HepG2 (cell line): Measurements from ENCODE around the gene G6PC3. TPM values are rescaled to one million over a fixed set of nuclear protein-coding genes. Genes with fewer than 3 reads are reported as not detected.
"Not testable (repeated sequence)": the region's sequence is repeated elsewhere in the genome, so short reads cannot be mapped to it uniquely, and the experiment has no call there.

Experiments used
- ATAC-seq: fragments of 200-7000 bp; cut with Tn5 transposase; 3 replicates; pipeline ENCODE4 v1.9.1; 2020; ENCODE audit warnings: mild to moderate bottlenecking, moderate library complexity
- BruUV-seq: library from RNA; stranded (reverse); fragments of 400-500 nt; replicated peaks from 2 replicates; lab custom pipeline; 2021; lab: Mats Ljungman, UMichigan
- CTCF ChIA-PET: fragments of 300-600 bp; formaldehyde crosslinking; extraction: SDS; loops from one replicate; lab custom pipeline; 2021; ENCODE audit warnings: low total read pairs, inconsistent platforms, low intra/inter-chr PET ratio; lab: Yijun Ruan, JAX
- POLR2A ChIA-PET: fragments of 350-600 bp; sonication (Branson Sonifier 250); formaldehyde crosslinking; loops from one replicate; lab custom pipeline; 2020; ENCODE audit warnings: antibody characterized with exemption, inconsistent platforms; lab: Yijun Ruan, JAX
- DNase-seq: peaks from one replicate; pipeline ENCODE4 v3.0.0-alpha.2; 2015; ENCODE audit warnings: low spot score
- FAIRE-seq: peaks from 3 replicates; lab custom pipeline; 2011; peaks lifted over from hg19 to GRCh38; lab: Jason Lieb, UNC
- H2AFZ ChIP-seq: one replicate; pipeline ENCODE4 v1.6.1; 2011; ENCODE audit warnings: low read length, inconsistent platforms
- H3K27ac ChIP-seq: fragments of 300-600 bp; 3 replicates; pipeline ENCODE4 v1.8.0; 2011; ENCODE audit warnings: mixed run types, mild to moderate bottlenecking, mixed read lengths, low read length, inconsistent platforms; ENCODE audit not compliant: insufficient read depth; ENCODE audit errors: extremely low read length
- H3K27me3 ChIP-seq, 2 experiments: fragments of 200-600 bp in 1 of 2; 2 replicates in 1 of 2; 3 replicates in 1 of 2; pipeline versions ENCODE4 v1.6.0 to v1.8.0; 2011; ENCODE audit warnings: low read length in 2 of 2, mild to moderate bottlenecking in 2 of 2, moderate library complexity in 2 of 2, inconsistent platforms in 1 of 2; ENCODE audit not compliant: insufficient read depth in 2 of 2, control insufficient read depth in 1 of 2
- H3K36me3 ChIP-seq, 2 experiments: fragments of 200-600 bp in 1 of 2; replicated peaks in 1 of 2; 2 replicates in 1 of 2; 3 replicates in 1 of 2; pipeline versions ENCODE4 v1.5.1 to v1.8.0; 2011; ENCODE audit warnings: low read length in 2 of 2, inconsistent platforms in 1 of 2; ENCODE audit not compliant: insufficient read depth in 2 of 2, control insufficient read depth in 1 of 2
- H3K4me1 ChIP-seq: 2 replicates; pipeline ENCODE4 v1.5.1; 2012; ENCODE audit warnings: low read length, inconsistent platforms; ENCODE audit not compliant: insufficient read depth
- H3K4me2 ChIP-seq: 2 replicates; pipeline ENCODE4 v1.6.0; 2011; ENCODE audit warnings: low read depth, low read length, inconsistent platforms
- H3K4me3 ChIP-seq, 3 experiments: fragments of 200-600 bp in 1 of 3; sonication (generic), shearing (Covaris generic) in 1 of 3; replicated peaks in 1 of 3; 2 replicates each; pipeline ENCODE4 v1.5.1; 2011 to 2016; ENCODE audit warnings: low read length in 3 of 3, inconsistent platforms in 2 of 3, low read depth in 2 of 3, mild to moderate bottlenecking in 2 of 3, control low read depth in 1 of 3, mixed read lengths in 1 of 3; ENCODE audit not compliant: insufficient read depth in 1 of 3
- H3K79me2 ChIP-seq: one replicate; pipeline ENCODE4 v1.6.1; 2011; ENCODE audit warnings: low read length, inconsistent platforms; ENCODE audit not compliant: insufficient read depth
- H3K9ac ChIP-seq: 2 replicates; pipeline ENCODE4 v1.6.0; 2011; ENCODE audit warnings: mild to moderate bottlenecking, low read depth, low read length, inconsistent platforms; ENCODE audit not compliant: insufficient read depth
- H3K9me3 ChIP-seq: 2 replicates; pipeline ENCODE4 v1.5.1; 2012; ENCODE audit warnings: mild to moderate bottlenecking, low read length
- H4K20me1 ChIP-seq: 2 replicates; pipeline ENCODE4 v1.6.0; 2011; ENCODE audit warnings: inconsistent platforms, mild to moderate bottlenecking, low read length, moderate library complexity; ENCODE audit not compliant: insufficient read depth
- SMYD3 ChIP-seq: sonication (generic); formaldehyde crosslinking; IDR thresholded peaks from 2 replicates; pipeline ENCODE4 v1.8.1; 2023; ENCODE audit warnings: mild to moderate bottlenecking, missing genetic modification reagents
- XRCC5 ChIP-seq: fragments of 200-400 bp; formaldehyde crosslinking; optimal IDR thresholded peaks from 2 replicates; pipeline ENCODE3; 2017; ENCODE audit warnings: mild to moderate bottlenecking, low read length
- ZNF766 ChIP-seq: sonication (generic); formaldehyde crosslinking; IDR thresholded peaks from 2 replicates; pipeline ENCODE4 v1.5.0; 2020; ENCODE audit warnings: missing genetic modification reagents, borderline replicate concordance
- WGBS: methylation state at CpG from one replicate; pipeline ENCODE4 v1.1.6; 2017; ENCODE audit warnings: low lambda C conversion rate; 5-methylcytosine and 5-hydroxymethylcytosine counted together
- in situ Hi-C: cut with HindIII; loops from 2 replicates; pipeline ENCODE4 v1.10.0; 2017; ENCODE audit warnings: low pct_unique_long_range_greater_than_20kb; ENCODE audit not compliant: extremely low pct_ligation_motif_present
- intact Hi-C: fragments of 100-400 bp; cut with micrococcal nuclease; formaldehyde crosslinking; loops from one replicate; pipeline ENCODE4 v1.10.0; 2022; ENCODE audit not compliant: unreplicated experiment
- polyA plus RNA-seq, 8 experiments: library from polyadenylated mRNA; depleted of rRNA in 3 of 8; stranded (reverse) in 7 of 8; unstranded in 1 of 8; fragments of >200 nt; fragmentation: Illumina TruSeq in 4 of 8; extraction: Trizol in 4 of 8; gene quantifications; 2 replicates each; pipeline versions ENCODE4 v1.2.1 to v1.2.3, GENCODE V29; 2011 to 2016; ENCODE audit warnings: low read depth in 4 of 8, missing spikeins in 1 of 8, mixed read lengths in 1 of 8; ENCODE audit not compliant: insufficient read depth in 1 of 8
- total RNA-seq, 5 experiments: library from RNA; depleted of rRNA; stranded (reverse); fragments of >200 nt; fragmentation: Illumina TruSeq; extraction: Trizol; gene quantifications; 2 replicates each; pipeline ENCODE4 v1.2.3, GENCODE V29; 2016; ENCODE audit warnings: low read depth in 1 of 5

Gene G6PC3
- total and polyA plus RNA-seq, 2 of the 13 experiments (the other 11 are each of a cell fraction or from before 2014, with no cell fraction given), result 38.5 to 75.8 TPM

- no peak overlapping the region for H3K4me3 ChIP-seq
- no TSS peak for BruUV-seq
- H2AFZ ChIP-seq, result no peak overlapping the region
- H3K27ac ChIP-seq, result no peak overlapping the region
- H3K9me3 ChIP-seq, result no peaks in the 10 kb centered on the region
- H4K20me1 ChIP-seq, result peaks cover 37% of the 10 kb centered on the region; the same call in 1 of the 2 replicates
- intact Hi-C loops (loop anchor here (5.0 kb wide), 1 partner anchor 48 kb away; no protein-coding TSS in a partner anchor), in situ Hi-C loops (loop anchor here (5.0 kb wide), 1 partner anchor 37 kb away; no protein-coding TSS in a partner anchor)
- H3K4me2 ChIP-seq, result no peak overlapping the region
- 89% methylated on average over 2 of the region's 2 CpGs for WGBS
- H3K27me3 ChIP-seq, result peaks cover 2 to 11% of the 10 kb centered on the region in 2 experiments; a peak in 2 of 5 replicates
- POLR2A ChIA-PET, result interaction anchor here (1.0 kb wide), 1 partner anchor 21 kb away, joined by 4 read pairs; no protein-coding TSS in a partner anchor
- FAIRE-seq (no peak), ATAC-seq (no peak), DNase-seq (no peak)
- no peak overlapping the region for H3K9ac ChIP-seq
- TF ChIP-seq SMYD3 (CRISPR knock-in tag) (no peak), XRCC5 (no peak), ZNF766 (no peak)
- CTCF ChIA-PET, result no interaction called here
- H3K79me2 ChIP-seq, result peaks cover 3% of the 10 kb centered on the region
- H3K36me3 ChIP-seq, result no peaks in the 10 kb centered on the region; a peak in 1 of 5 replicates
- H3K4me1 ChIP-seq, result peaks cover 37% of the 10 kb centered on the region
Observed at GRCh38 chr17:44119798-44120197, 49.3 kb downstream of the G6PC3 start.

DNA sequence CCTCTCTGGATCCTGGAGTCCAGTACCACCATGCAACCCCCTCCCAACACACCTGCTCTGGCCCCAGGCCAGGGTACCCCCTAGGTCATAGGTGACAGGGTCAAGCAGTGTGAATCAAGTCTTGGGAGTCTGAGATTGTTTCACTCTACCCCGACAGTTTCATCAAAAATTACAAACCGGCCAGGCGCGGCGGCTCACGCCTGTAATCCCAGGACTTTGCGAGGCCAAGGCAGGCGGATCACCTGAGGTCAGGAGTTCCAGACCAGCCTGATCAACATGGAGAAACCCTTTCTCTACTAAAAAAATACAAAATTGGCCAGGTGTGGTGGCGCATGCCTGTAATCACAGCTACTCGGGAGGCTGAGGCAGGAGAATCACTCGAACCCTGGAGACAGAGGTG lies 49.7 kb downstream of the G6PC3 start:
- in situ Hi-C loops, result loop anchor here (5.0 kb wide), 1 partner anchor 38 kb away; no protein-coding TSS in a partner anchor
- H3K9ac ChIP-seq, DNase-seq, H3K79me2 ChIP-seq, H2AFZ ChIP-seq, H3K9me3 ChIP-seq, FAIRE-seq, H3K4me2 ChIP-seq, H3K36me3 ChIP-seq, H3K27ac ChIP-seq, H3K4me3 ChIP-seq, BruUV-seq, ATAC-seq: not testable (repeated sequence)
- Histone ChIP-seq H4K20me1 (peaks cover 37% of the 10 kb centered on the region; the same call in 1 of the 2 replicates), H3K4me1 (peaks cover 36% of the 10 kb centered on the region), H3K27me3 (peaks cover 2 to 11% of the 10 kb centered on the region in 2 experiments; a peak in 2 of 5 replicates)
- 91% methylated on average over 11 of the region's 11 CpGs for WGBS
- ChIA-PET POLR2A (interaction anchor here (1.0 to 4.1 kb wide), 2 partner anchors 10 to 21 kb away, joined by 4 to 83 read pairs; no protein-coding TSS in a partner anchor), CTCF (interaction anchor here (0.9 kb wide), 1 partner anchor 211 kb away, joined by 4 read pairs; no protein-coding TSS in a partner anchor)
- intact Hi-C loops, result loop anchor here (5.0 kb wide), 1 partner anchor 47 kb away; no protein-coding TSS in a partner anchor
